Measurements from ENCODE around the gene TUBA3D. TPM values are rescaled to one million over a fixed set of nuclear protein-coding genes. Genes with fewer than 3 reads are reported as not detected.
"Not testable (repeated sequence)": the region's sequence is repeated elsewhere in the genome, so short reads cannot be mapped to it uniquely, and the experiment has no call there.

Gene TUBA3D
- total and polyA plus RNA-seq, 10 of the 15 experiments (the other 5 are each of a cell fraction or from before 2014, with no cell fraction given): 0.04 to 0.37 (median 0.20) TPM; not detected in 6

DNA sequence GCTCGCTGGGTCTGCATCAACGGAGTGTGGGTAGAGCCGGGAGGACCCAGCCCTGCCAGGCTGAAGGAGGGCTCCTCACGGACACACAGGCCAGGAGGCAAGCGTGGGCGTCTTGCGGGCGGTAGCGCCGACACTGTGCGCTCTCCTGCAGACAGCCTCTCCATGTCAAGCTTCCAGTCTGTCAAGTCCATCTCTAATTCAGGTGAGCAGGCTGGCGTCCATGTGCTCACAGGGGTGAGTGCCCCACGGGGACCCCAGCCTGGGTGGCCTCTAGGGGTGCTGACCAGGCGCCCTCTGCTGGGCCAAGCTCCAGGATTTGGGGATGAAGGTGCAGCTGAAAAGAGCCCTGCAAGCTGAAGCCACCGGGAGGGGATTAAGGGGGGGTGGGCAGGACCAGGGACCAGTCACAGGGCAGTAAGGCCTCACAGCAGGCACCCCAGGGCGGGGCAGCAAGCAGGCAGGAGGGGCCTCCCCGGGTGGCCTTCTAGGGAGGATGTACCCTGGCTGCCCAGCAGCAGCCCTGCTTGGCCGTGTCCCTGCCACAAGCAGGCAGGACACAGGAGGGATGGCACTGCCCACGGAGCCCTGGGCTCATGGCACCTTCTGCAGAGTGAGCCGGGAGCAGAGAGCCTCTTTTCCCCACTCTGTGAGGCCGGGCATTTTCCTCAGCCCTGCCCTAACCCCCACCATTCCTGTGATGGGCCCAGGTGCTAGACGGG lies 54.9 kb downstream of the TUBA3D start:
- H2AFZ ChIP-seq (ENCODE audit: control insufficient read depth, low read depth, low read length); H3K9ac ChIP-seq (ENCODE audit: control insufficient read depth, insufficient read depth, low read length); H3K9me3 ChIP-seq (replicated peaks; ENCODE audit: control insufficient read depth, insufficient read depth, low read length); H4K20me1 ChIP-seq (ENCODE audit: control insufficient read depth, insufficient read depth); H3K36me3 ChIP-seq (ENCODE audit: control insufficient read depth in 2 of 2, insufficient read depth in 2 of 2, low read length in 1 of 2); in situ Hi-C loops (cut with MboI); H3K79me2 ChIP-seq (ENCODE audit: control insufficient read depth, insufficient read depth, low read length); POLR2A ChIA-PET; FAIRE-seq; ATAC-seq; DNase-seq (ENCODE audit: low read depth, low spot score); H3K4me1 ChIP-seq (ENCODE audit: control insufficient read depth, insufficient read depth, low read length); SMC1A ChIA-PET (ENCODE audit: uncharacterized antibody, unreplicated experiment); BruUV-seq (replicated peaks); H3K4me2 ChIP-seq (ENCODE audit: control insufficient read depth, insufficient read depth); H3K27ac ChIP-seq (ENCODE audit: control insufficient read depth, insufficient read depth); H3K27me3 ChIP-seq (replicated peaks in 1 of 2; ENCODE audit: control insufficient read depth in 2 of 2, insufficient read depth in 2 of 2, low read length in 1 of 2); H3K4me3 ChIP-seq; intact Hi-C loops (cut with micrococcal nuclease; ENCODE audit: unreplicated experiment); RAD21 ChIA-PET (ENCODE audit: unreplicated experiment): not testable (repeated sequence)
- TF ChIP-seq, protein P1, sequence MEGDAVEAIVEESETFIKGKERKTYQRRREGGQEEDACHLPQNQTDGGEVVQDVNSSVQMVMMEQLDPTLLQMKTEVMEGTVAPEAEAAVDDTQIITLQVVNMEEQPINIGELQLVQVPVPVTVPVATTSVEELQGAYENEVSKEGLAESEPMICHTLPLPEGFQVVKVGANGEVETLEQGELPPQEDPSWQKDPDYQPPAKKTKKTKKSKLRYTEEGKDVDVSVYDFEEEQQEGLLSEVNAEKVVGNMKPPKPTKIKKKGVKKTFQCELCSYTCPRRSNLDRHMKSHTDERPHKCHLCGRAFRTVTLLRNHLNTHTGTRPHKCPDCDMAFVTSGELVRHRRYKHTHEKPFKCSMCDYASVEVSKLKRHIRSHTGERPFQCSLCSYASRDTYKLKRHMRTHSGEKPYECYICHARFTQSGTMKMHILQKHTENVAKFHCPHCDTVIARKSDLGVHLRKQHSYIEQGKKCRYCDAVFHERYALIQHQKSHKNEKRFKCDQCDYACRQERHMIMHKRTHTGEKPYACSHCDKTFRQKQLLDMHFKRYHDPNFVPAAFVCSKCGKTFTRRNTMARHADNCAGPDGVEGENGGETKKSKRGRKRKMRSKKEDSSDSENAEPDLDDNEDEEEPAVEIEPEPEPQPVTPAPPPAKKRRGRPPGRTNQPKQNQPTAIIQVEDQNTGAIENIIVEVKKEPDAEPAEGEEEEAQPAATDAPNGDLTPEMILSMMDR (IDR thresholded peaks at IDR 0.05 in 2 of 3, conservative IDR thresholded peaks at IDR 0.05 in 1 of 3; ENCODE audit: control insufficient read depth in 2 of 3, extremely low read depth in 1 of 3, insufficient read depth in 1 of 3, low read depth in 3 of 3, low read length in 3 of 3): 0 out of 6 replicates have a peak, but pooled peaks of 1 of the 3 experiments have one; percentile 14
- 68% methylated on average over 18 of the region's 22 CpGs for WGBS (ENCODE audit: insufficient coverage, insufficient replicate concordance, low lambda C conversion rate, missing lambda C conversion rate)
- CTCF ChIA-PET: interaction anchor here (4.1 kb wide), 1 partner anchor 38 kb away, joined by 25 read pairs; the partner anchor contains the start of gene MZT2A

DNA sequence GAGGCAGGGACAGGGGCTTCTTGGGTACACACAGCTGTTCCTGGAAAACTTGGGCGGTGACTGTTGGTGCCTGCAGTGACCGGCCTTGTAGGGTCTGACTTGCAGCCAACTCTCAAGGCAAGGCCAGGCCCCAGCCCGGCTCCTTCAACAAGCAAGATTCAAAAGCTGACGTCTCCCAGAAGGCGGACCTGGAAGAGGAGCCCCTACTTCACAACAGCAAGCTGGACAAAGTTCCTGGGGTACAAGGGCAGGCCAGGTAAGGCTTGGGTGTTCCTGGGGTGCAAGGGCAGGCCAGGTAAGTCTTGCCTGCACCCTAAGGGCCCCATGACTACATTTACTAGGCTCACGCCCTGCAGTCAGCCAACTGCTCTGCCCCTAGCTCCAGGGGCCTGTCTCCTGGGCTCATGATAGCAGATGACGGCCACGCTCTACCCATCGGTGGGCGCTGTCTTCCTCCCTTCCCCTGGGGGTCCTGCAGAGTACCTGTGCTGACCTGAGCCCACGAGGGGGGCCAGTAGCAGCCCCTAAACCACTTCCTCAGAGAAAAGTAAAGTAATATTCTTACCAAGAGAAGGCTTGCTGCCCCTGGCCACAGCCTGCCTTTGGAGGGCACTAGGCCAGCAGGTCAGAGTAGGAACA lies 55.7 kb downstream of the TUBA3D start:
- BruUV-seq (replicated peaks); in situ Hi-C loops (cut with MboI); H3K9ac ChIP-seq (ENCODE audit: control insufficient read depth, insufficient read depth, low read length); H3K4me3 ChIP-seq; SMC1A ChIA-PET (ENCODE audit: uncharacterized antibody, unreplicated experiment); H2AFZ ChIP-seq (ENCODE audit: control insufficient read depth, low read depth, low read length); H3K9me3 ChIP-seq (replicated peaks; ENCODE audit: control insufficient read depth, insufficient read depth, low read length); POLR2A ChIA-PET; RAD21 ChIA-PET (ENCODE audit: unreplicated experiment); ATAC-seq; H3K27ac ChIP-seq (ENCODE audit: control insufficient read depth, insufficient read depth); H3K4me1 ChIP-seq (ENCODE audit: control insufficient read depth, insufficient read depth, low read length); H3K4me2 ChIP-seq (ENCODE audit: control insufficient read depth, insufficient read depth); intact Hi-C loops (cut with micrococcal nuclease; ENCODE audit: unreplicated experiment); H3K36me3 ChIP-seq (ENCODE audit: control insufficient read depth in 2 of 2, insufficient read depth in 2 of 2, low read length in 1 of 2); H3K27me3 ChIP-seq (replicated peaks in 1 of 2; ENCODE audit: control insufficient read depth in 2 of 2, insufficient read depth in 2 of 2, low read length in 1 of 2); H3K79me2 ChIP-seq (ENCODE audit: control insufficient read depth, insufficient read depth, low read length); DNase-seq (ENCODE audit: low read depth, low spot score); FAIRE-seq; CTCF ChIA-PET; H4K20me1 ChIP-seq (ENCODE audit: control insufficient read depth, insufficient read depth): not testable (repeated sequence)
- WGBS (ENCODE audit: insufficient coverage, insufficient replicate concordance, low lambda C conversion rate, missing lambda C conversion rate): 41% methylated on average over 6 of the region's 11 CpGs

Small RNAs within 50 kb of the gene (microRNA-seq; reads per million reads assigned to microRNA genes)
- gene MIR4784: not detected

Other genes with a start within 250 kb of the TUBA3D start
- not detected in 2 replicates for gene RAB6D, start 112.0 kb upstream of the TUBA3D start, total RNA-seq (2014; rRNA removed)
- gene RAB6D, start 112.0 kb upstream of the TUBA3D start, total RNA-seq (2014; rRNA removed; fragmentation: Illumina TruSeq; extraction: Trizol): not detected in 2 replicates
- not detected in 2 replicates for gene RAB6D, start 112.0 kb upstream of the TUBA3D start, total RNA-seq (2021)
- 0.03 and 0.04 TPM in 2 replicates for gene RAB6D, start 112.0 kb upstream of the TUBA3D start, polyA plus RNA-seq (2011; rRNA removed)
- 0.03 TPM in 1 of 2 replicates, not detected in the other for gene RAB6D, start 112.0 kb upstream of the TUBA3D start, polyA plus RNA-seq (2014; fragmentation: Illumina TruSeq; extraction: Trizol)
- not detected for gene RAB6D, start 112.0 kb upstream of the TUBA3D start, polyA plus RNA-seq (2014; fragmentation: Nextera tagmentation; extraction: Ambion mirVana)
- gene RAB6D, start 112.0 kb upstream of the TUBA3D start, polyA plus RNA-seq (2014; rRNA removed): not detected in 2 replicates
- gene RAB6D, start 112.0 kb upstream of the TUBA3D start, polyA plus RNA-seq (2016; fragmentation: Nextera tagmentation; extraction: Ambion mirVana): under 1 TPM; 0.08 to 0.11 TPM
- 294 and 325 TPM in 2 replicates for gene MZT2A, start 16.3 kb downstream of the TUBA3D start, total RNA-seq (2014; rRNA removed)
- gene MZT2A, start 16.3 kb downstream of the TUBA3D start, total RNA-seq (2014; rRNA removed; fragmentation: Illumina TruSeq; extraction: Trizol): 41.5 and 56.6 TPM in 2 replicates
- gene MZT2A, start 16.3 kb downstream of the TUBA3D start, total RNA-seq (2021): 263 and 267 TPM in 2 replicates
- gene MZT2A, start 16.3 kb downstream of the TUBA3D start, polyA plus RNA-seq (2011; rRNA removed): 66.4 and 116 TPM in 2 replicates
- 4.8 and 15.6 TPM in 2 replicates for gene MZT2A, start 16.3 kb downstream of the TUBA3D start, polyA plus RNA-seq (2014; fragmentation: Illumina TruSeq; extraction: Trizol)
- 10 to 100 TPM in 1 of 2 experiments, 1 to 10 TPM in 1; 6.3 to 23.7 TPM for gene MZT2A, start 16.3 kb downstream of the TUBA3D start, polyA plus RNA-seq (2014; fragmentation: Nextera tagmentation; extraction: Ambion mirVana)
- gene MZT2A, start 16.3 kb downstream of the TUBA3D start, polyA plus RNA-seq (2014; rRNA removed): 281 and 354 TPM in 2 replicates
- gene MZT2A, start 16.3 kb downstream of the TUBA3D start, polyA plus RNA-seq (2016; fragmentation: Nextera tagmentation; extraction: Ambion mirVana): 100 to 1,000 TPM; 186 to 231 TPM
- 98.8 and 101 TPM in 2 replicates for gene CCDC74A, start 51.8 kb downstream of the TUBA3D start, total RNA-seq (2014; rRNA removed)
- 55.5 and 57.8 TPM in 2 replicates for gene CCDC74A, start 51.8 kb downstream of the TUBA3D start, total RNA-seq (2014; rRNA removed; fragmentation: Illumina TruSeq; extraction: Trizol)
- gene CCDC74A, start 51.8 kb downstream of the TUBA3D start, total RNA-seq (2021): 68.0 and 71.9 TPM in 2 replicates
- 42.1 and 61.8 TPM in 2 replicates for gene CCDC74A, start 51.8 kb downstream of the TUBA3D start, polyA plus RNA-seq (2011; rRNA removed)
- 19.1 and 55.9 TPM in 2 replicates for gene CCDC74A, start 51.8 kb downstream of the TUBA3D start, polyA plus RNA-seq (2014; fragmentation: Illumina TruSeq; extraction: Trizol)
- gene CCDC74A, start 51.8 kb downstream of the TUBA3D start, polyA plus RNA-seq (2014; fragmentation: Nextera tagmentation; extraction: Ambion mirVana): 10 to 100 TPM; 14.3 to 21.5 TPM
- 133 and 141 TPM in 2 replicates for gene CCDC74A, start 51.8 kb downstream of the TUBA3D start, polyA plus RNA-seq (2014; rRNA removed)
- gene CCDC74A, start 51.8 kb downstream of the TUBA3D start, polyA plus RNA-seq (2016; fragmentation: Nextera tagmentation; extraction: Ambion mirVana): 10 to 100 TPM; 66.6 to 73.9 TPM